ENCODE results near the gene LMX1A.

DNA sequence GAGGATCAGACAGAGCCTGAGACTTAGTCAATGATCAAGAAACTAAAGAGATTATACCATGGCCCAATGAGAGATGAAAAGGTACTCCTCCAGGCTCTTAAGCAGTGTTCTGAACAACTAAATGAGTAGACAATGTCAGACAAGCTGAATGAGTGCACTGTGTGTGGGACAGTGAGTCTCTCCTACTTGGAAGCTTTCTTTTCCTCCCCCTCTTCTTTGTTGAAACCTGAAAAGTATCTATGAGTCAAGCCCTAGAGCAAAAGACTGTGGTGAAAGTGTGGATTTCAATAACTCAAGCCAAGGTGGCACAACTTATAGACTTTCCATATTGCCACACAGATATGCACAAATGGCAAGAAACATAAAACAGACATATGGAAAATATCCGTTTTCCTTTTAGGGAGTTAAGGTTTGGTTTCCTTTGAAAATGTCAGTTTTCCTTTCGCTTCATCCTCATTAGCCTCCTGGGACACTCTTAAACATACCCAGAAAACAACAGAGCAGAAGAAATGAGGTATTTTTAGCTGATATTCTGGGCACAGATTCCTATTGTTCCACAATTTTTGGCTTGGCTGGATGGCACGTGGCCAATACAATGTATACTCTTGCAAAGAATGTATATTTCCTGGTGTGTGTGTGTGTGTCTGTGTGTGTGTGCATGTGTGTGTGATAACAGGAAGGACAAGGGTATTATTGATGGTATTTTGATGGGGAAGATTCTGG lies 96.6 kb downstream of the LMX1A start:
- TF ChIP-seq EP300 (IDR thresholded peaks at IDR 0.05) (no peak), CTCF (IDR thresholded peaks at IDR 0.05) (no peak)

All from gastroesophageal sphincter (tissue), 3 donors.